SHP77 (cell line): Measurements from ENCODE around the gene NDUFS1.
"Not testable (repeated sequence)": the region's sequence is repeated elsewhere in the genome, so short reads cannot be mapped to it uniquely, and the experiment has no call there.

ENCODE experiments used
- DNase-seq, 2 experiments: peaks; one replicate each; lab custom pipeline; 2025; lab: John Stamatoyannopoulos, UW

NDUFS1 gene

DNA sequence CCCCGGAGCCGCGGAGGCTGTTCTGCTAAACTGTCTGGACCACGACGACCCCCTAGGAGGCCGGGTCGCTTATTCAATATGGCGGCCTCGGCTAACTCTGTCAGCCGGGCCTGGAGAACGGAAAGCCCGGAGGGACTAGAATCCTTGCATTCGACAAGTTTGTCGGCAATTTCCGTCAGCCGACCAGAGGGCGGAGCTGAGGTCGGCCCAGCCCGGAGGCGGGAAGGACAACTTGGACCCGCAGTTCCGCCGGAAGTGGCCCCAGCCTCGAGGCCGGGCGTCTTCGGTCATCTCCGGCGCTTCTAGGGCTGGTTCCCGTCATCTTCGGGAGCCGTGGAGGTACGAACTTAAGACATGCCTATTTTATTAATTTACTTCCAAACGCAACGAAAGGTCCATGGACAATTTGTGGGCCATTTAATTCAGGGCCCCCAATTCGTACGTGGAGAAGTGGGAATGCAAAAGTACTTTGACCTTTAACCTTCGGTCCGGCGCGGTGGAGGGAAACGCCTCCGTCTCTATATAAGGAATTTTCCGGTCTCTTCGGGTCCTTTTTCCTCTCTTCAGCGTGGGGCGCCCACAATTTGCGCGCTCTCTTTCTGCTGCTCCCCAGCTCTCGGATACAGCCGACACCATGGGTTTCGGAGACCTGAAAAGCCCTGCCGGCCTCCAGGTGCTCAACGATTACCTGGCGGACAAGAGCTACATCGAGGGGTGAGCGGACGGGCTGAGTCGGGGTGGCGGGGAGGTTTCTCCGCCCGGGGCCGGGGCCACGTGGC is at the start of gene NDUFS1, which contains the start of gene EEF1B2:
TSS of gene NDUFS1 (minus strand) at position 99 of the 779 bp plus-strand sequence. CDS start 5,766 bp downstream, outside the sequence.
TSS of gene EEF1B2 (plus strand) at position 550 of the 779 bp plus-strand sequence. CDS start at position 635, 85 bp downstream.
- DNase-seq = peak; percentile 96 to 98

DNA sequence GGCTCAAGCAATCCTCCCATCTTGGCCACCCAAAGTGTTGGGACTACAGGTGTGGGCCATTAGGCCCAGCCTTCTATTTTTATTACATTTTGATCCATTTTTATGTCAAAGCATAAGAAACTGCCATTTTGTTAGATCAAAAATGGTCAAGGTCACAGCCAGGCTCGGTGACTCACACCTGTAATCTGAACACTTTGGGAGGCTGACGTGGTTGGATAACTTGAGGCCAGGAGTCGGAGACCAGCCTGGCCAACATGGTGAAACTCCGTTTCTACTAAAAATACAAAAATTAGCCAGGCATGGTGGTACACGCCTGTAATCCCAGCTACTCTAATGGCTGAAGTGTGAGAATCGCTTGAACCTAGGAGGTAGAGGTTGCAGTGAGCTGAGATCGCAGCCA is 49.7 kb upstream of the NDUFS1 start:
- no peak for DNase-seq

- DNase-seq = not testable (repeated sequence)
These were observed 48.1 kb upstream of the NDUFS1 start for GRCh38 chr2:206207316-206207715.

DNA sequence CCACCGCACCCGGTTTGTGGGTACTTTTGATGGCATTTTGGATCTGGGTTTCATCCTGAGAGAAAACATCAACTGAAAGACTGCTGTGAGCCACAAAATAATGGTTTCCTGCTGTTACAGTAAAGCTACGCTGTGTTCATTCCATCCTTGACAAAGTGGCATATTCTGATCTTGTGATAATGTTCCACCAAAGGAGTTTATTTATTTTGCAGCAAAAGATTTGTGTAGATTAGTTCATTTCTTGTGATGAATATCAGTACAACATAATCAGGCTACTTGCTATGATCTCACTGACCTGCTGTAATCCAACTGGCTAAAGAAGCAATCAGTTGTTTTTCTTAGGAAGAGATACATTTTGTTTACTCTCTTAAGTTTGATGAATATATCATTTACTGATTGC is 45.5 kb upstream of the NDUFS1 start:
- DNase-seq = no peak

DNA sequence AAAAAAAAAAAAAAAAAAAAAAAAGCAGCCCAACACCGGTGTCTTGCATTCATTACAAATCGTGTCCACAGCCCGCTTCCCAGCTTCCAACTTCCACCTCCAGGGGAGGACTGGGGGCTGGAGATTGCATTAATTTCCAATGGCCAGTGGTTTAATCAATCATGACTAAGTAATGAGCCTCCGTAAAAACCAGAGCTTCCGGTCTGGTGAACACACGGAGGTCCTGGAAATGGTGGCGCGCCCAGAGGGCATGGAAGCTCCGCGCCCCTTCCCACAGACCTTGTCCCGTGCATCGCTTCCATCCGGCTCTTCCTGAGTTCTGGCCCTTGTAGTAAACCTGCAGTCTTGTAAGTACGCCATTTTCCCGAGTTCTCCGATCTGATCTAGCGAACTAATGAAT is 44.1 kb upstream of the NDUFS1 start:
- no peak for DNase-seq

DNA sequence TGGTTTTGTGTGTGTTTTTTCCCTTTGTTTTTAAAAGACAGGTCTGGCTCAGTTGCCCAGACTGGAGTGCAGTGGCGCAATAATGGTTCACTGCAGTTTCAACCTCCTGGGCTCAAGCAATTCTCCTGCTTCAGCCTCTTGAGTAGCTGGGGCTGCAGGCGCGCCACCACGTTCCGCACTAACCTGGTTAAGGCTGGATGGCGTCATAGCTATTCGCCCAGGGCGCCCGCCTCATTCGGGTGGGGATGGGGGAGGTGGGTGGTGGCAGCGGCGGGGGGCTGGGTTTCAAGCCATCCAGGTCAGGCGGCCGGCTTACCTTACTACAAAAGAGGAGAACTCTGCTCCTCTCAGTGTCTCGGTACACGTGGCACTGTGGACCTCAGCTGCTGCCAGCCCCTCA is 43.2 kb upstream of the NDUFS1 start:
- DNase-seq = no peak

- no peak for DNase-seq
These were observed 42.0 kb upstream of the NDUFS1 start for GRCh38 chr2:206201075-206201848.

DNA sequence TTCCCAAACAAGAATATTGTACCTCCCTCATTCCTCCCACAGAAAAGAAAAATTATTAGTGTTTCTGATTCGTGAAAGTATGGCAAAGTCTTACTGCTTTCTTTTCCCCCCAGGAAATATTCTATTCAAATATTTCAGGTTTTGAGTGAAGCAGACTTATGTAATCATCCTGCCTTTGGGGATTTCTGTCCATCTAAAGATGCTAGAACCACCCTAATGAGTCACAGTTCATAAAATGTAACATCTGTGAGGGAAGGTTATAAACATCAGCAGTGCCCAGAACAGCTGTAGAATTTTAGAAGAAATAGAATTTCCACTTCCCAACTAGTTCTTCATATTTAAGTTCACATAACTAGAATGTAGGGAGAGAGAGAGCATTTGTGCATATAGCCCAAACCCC is 39.4 kb upstream of the NDUFS1 start:
- no peak for DNase-seq

- DNase-seq = no peak
These were observed 34.6 kb upstream of the NDUFS1 start for GRCh38 chr2:206193671-206194357.

- no peak for DNase-seq
These were observed 32.9 kb upstream of the NDUFS1 start for GRCh38 chr2:206192157-206192556.

DNA sequence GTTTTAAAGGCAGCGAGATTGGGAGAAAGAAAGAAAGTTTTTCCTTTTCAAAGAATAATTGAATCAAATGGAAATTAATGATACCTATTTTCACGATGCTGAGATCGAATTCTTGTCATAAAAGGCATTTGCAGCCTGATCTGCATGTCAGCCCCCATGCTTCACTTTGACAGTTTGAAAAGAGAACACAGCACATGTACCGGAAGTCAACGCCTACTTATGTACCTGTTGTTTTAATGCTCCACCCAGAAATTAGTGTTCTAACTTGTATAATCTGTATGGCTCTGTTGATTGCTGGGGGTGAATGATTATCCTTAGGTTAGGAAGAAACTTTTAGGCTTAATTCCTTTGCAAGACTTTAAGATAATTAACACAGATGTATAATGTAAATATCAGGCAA is 31.4 kb upstream of the NDUFS1 start:
- DNase-seq = no peak

DNA sequence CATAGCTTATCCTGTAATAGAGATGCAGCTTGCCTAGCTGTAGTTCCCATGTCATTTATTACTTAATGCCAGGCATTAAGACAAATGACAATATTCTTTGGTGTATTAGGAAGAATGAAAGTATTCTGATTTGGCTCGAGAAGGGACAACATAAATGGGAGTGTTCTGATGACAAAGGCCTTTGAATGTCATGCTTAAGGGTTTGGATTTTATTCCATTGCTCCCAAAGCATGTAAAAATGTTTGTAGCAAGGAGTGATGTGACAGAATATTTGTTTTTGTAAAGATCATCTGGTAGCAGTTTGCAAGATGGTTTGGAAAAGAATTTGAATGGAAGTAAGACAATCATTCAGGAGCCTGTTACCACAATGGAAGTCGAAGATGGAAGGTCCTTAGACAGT is 30.9 kb upstream of the NDUFS1 start:
- no peak for DNase-seq

DNA sequence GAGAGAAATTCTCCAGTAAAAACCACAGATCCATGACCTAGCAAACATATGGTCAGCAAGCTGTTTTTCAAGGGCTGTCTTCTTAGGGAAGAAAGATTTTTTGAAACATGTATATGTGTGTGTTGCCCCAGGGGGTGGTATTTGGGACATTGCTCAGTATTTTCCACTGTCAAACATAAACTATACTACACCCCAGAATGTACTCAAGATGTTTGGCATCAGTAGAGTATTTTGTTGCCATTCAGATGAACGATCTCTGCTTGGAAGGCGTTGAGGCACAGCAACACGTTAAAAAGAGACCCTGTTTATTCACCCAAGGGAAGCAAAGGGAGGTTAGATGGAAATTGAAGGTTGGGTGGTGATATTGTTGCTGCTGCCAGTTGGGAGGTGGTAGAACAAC is 30.4 kb upstream of the NDUFS1 start:
- DNase-seq = no peak

DNA sequence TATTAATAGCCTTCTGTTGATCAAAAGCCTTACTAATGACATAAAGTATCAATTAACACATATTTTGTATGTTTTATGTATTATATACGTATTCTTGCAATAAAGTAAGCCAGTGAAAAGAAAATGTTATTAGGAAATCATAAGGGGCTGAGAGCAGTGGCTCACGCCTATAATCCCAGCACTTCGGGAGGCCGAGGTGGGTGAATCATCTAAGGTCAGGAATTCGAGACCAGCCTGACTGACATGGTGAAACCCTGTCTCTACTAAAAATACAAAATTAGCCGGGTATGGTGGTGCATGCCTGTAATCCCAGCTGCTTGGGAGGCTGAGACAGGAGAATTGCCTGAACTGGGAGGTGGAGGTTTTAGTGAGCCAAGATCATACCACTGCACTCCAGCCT is 22.3 kb upstream of the NDUFS1 start:
- not testable (repeated sequence) for DNase-seq

DNA sequence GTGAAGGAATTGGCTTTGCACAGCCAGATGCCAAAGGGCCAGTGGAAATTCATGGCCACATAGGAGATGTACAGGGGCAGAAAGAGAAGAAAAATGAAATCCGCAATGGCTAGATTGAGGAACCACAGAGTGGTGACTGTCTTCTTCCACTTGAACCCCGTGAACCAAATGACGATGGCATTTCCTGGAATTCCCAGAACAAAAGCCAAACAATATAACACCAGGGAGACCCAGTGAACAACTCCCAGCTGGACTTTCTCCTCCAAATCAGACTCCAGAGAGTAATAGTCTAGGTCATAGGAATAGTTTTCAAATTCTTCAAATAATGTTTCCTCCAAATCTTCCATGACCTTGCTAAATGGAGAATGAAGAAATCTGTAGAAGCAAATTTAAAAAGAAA is 17.7 kb upstream of the NDUFS1 start:
- no peak for DNase-seq

DNA sequence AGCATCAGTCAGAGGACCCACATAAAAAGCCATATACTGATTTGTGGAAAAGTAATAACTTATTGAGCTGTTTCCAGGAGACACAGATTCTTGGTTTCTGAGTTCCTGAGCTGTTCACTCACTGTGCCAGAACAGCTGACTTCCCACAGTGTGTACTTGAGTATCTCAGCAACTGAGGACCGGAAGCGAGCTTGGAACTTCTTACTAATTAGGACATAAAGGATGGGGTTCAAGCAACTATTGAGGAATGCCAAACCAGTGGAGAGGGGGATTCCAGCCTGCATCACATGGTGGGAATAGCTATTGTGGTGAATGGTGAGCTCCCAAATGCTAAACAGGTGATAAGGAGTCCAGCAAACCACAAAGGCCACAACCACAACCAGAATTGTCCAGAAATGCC is 16.9 kb upstream of the NDUFS1 start:
- DNase-seq = no peak

- DNase-seq = no peak
These were observed 13.9 kb upstream of the NDUFS1 start for GRCh38 chr2:206173147-206173546.

DNA sequence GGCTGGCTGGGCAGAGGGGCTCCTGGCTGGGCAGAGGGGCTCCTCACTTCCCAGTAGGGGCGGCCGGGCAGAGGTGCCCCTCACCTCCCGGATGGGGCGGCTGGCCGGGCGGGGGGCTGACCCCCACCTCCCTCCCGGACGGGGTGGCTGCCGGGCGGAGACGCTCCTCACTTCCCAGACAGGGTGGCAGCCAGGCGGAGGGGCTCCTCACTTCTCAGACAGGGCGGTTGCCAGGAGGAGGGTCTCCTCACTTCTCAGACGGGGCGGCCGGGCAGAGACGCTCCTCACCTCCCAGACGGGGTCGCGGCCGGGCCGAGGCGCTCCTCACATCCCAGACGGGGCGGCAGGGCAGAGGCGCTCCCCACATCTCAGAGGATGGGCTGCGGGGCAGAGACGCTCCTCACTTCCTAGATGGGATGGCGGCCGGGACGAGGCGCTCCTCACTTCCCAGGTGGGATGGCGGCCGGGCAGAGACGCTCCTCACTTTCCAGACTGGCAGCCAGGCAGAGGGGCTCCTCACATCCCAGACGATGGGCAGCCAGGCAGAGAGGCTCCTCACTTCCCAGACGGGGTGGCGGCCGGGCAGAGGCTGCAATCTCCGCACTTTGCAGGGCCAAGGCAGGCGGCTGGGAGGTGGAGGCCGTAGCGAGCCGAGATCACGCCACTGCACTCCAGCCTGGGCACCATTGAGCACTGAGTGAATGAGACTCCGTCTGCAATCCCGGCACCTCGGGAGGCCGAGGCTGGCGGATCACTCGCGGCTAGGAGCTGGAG is 12.6 kb upstream of the NDUFS1 start:
- not testable (repeated sequence) for DNase-seq

GRCh38 chr2:206168230-206168629 is 9.0 kb upstream of the NDUFS1 start:
- DNase-seq = not testable (repeated sequence)

- peak in 1 of 2 experiments; percentile 8 for DNase-seq
These were observed 5.1 kb upstream of the NDUFS1 start for GRCh38 chr2:206164261-206164862.

GRCh38 chr2:206163251-206163880 is 4.1 kb upstream of the NDUFS1 start:
- DNase-seq = no peak
